Panc1 (cell line): ENCODE data around the gene HAX1. TPM values are rescaled to one million over a fixed set of nuclear protein-coding genes. Genes with fewer than 3 reads are reported as not detected.
"Not testable (repeated sequence)": the region's sequence is repeated elsewhere in the genome, so short reads cannot be mapped to it uniquely, and the experiment has no call there.

Experiments used
- ATAC-seq: fragments of 200-7000 bp; cut with Tn5 transposase; 2 replicates; pipeline ENCODE4 v1.9.1; 2020; ENCODE audit warnings: mild to moderate bottlenecking, moderate library complexity
- BruUV-seq: library from RNA; stranded (reverse); fragments of 400-500 nt; replicated peaks from 2 replicates; lab custom pipeline; 2021; lab: Mats Ljungman, UMichigan
- CTCF ChIA-PET: fragments of 300-600 bp; sonication (Branson Sonifier 250); formaldehyde crosslinking; loops from one replicate; lab custom pipeline; 2022; ENCODE audit warnings: antibody characterized with exemption; lab: Charles Lee
- POLR2A ChIA-PET: fragments of 300-600 bp; sonication (Branson Sonifier 250); formaldehyde crosslinking; loops from one replicate; lab custom pipeline; 2022; ENCODE audit warnings: antibody characterized with exemption; lab: Charles Lee
- DNase-seq: peaks from one replicate; pipeline ENCODE4 v3.0.0-alpha.2; 2010; ENCODE audit warnings: low read depth, low spot score
- H3K27ac ChIP-seq: 2 replicates; pipeline ENCODE4 v1.5.1; 2011; ENCODE audit warnings: mild to moderate bottlenecking, low read length, inconsistent platforms
- H3K27me3 ChIP-seq: fragments of 200-500 bp; sonication (Bioruptor generic); 2 replicates; pipeline ENCODE4 v1.6.0; 2014; ENCODE audit warnings: low read length, inconsistent platforms; ENCODE audit not compliant: control insufficient read depth, insufficient read depth
- H3K36me3 ChIP-seq: fragments of 200-500 bp; sonication (Bioruptor generic); 2 replicates; pipeline ENCODE4 v1.5.1; 2014; ENCODE audit warnings: inconsistent platforms, mild to moderate bottlenecking, low read length, moderate library complexity; ENCODE audit not compliant: control insufficient read depth, insufficient read depth
- H3K4me1 ChIP-seq: 2 replicates; pipeline ENCODE4 v1.5.1; 2011; ENCODE audit warnings: inconsistent platforms, mild to moderate bottlenecking, low read length, moderate library complexity; ENCODE audit not compliant: control insufficient read depth, insufficient read depth
- H3K4me3 ChIP-seq, 2 experiments: 2 replicates each; pipeline ENCODE4 v1.5.1; 2011 to 2012; ENCODE audit warnings: low read depth in 2 of 2, low read length in 2 of 2, mild to moderate bottlenecking in 2 of 2, inconsistent platforms in 1 of 2, moderate library complexity in 1 of 2
- H3K9me3 ChIP-seq: fragments of 200-500 bp; sonication (Bioruptor generic); 2 replicates; pipeline ENCODE4 v1.5.1; 2014; ENCODE audit warnings: low read depth, mild to moderate bottlenecking, inconsistent platforms, low read length, moderate library complexity; ENCODE audit not compliant: control insufficient read depth, insufficient read depth
- POLR2AphosphoS5 ChIP-seq: IDR thresholded peaks from 2 replicates; pipeline ENCODE4 v1.6.1; 2012; ENCODE audit warnings: mild to moderate bottlenecking, low read depth, low read length, moderate library complexity
- SIN3A ChIP-seq: IDR thresholded peaks from 2 replicates; pipeline ENCODE4 v1.6.1; 2012; ENCODE audit warnings: low read depth, mild to moderate bottlenecking, low read length, moderate library complexity, borderline replicate concordance; ENCODE audit not compliant: insufficient read depth
- TCF7L2 ChIP-seq: IDR thresholded peaks from 2 replicates; pipeline ENCODE4 v1.6.1; 2011; ENCODE audit warnings: mild to moderate bottlenecking, low read depth, low read length, inconsistent platforms
- in situ Hi-C: cut with HindIII; loops from 2 replicates; pipeline ENCODE4 v1.10.0; 2016; ENCODE audit warnings: low sequenced_read_pairs, low pct_unique_long_range_greater_than_20kb
- intact Hi-C: fragments of 100-400 bp; cut with micrococcal nuclease; formaldehyde crosslinking; loops from one replicate; pipeline ENCODE4 v1.10.0; 2022; ENCODE audit not compliant: unreplicated experiment
- total RNA-seq: library from RNA; stranded (reverse); gene quantifications from one replicate; pipeline ENCODE4 v1.2.1, GENCODE V29; 2021; ENCODE audit not compliant: unreplicated experiment
- TF ChIP-seq, protein P1 (sequence below), 2 experiments: IDR thresholded peaks; 2 replicates each; pipeline ENCODE4 v1.6.1; 2011 to 2012; ENCODE audit warnings: low read depth in 2 of 2, control low read depth in 1 of 2, low read length in 1 of 2, mild to moderate bottlenecking in 1 of 2, moderate library complexity in 1 of 2; ENCODE audit not compliant: insufficient read depth in 1 of 2
- TF ChIP-seq, protein P2 (sequence below): fragments of 450-650 bp; IDR thresholded peaks from 2 replicates; pipeline ENCODE4 v1.5.1; 2017; ENCODE audit warnings: mild to moderate bottlenecking

HAX1 gene
- total RNA-seq, 1 experiment from 2014 or later = 110 TPM

DNA sequence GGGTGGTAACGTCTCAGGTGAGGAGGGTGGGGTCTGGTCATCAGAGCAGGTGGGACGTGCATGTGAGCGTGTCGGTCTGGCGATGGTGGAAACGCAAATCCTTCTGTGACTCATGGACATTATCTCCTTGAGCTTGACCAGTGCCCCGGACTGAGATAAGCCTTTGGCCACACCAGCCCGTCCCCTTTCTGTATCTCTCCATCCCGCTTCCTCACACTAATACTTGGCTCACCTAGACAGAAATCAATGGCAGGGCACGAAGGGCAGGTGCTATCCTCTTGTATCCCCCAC is 40.6 kb downstream of the HAX1 start:
- TF ChIP-seq POLR2AphosphoS5 (no peak), TCF7L2 (no peak), SIN3A (no peak)
- TF ChIP-seq, protein P1, sequence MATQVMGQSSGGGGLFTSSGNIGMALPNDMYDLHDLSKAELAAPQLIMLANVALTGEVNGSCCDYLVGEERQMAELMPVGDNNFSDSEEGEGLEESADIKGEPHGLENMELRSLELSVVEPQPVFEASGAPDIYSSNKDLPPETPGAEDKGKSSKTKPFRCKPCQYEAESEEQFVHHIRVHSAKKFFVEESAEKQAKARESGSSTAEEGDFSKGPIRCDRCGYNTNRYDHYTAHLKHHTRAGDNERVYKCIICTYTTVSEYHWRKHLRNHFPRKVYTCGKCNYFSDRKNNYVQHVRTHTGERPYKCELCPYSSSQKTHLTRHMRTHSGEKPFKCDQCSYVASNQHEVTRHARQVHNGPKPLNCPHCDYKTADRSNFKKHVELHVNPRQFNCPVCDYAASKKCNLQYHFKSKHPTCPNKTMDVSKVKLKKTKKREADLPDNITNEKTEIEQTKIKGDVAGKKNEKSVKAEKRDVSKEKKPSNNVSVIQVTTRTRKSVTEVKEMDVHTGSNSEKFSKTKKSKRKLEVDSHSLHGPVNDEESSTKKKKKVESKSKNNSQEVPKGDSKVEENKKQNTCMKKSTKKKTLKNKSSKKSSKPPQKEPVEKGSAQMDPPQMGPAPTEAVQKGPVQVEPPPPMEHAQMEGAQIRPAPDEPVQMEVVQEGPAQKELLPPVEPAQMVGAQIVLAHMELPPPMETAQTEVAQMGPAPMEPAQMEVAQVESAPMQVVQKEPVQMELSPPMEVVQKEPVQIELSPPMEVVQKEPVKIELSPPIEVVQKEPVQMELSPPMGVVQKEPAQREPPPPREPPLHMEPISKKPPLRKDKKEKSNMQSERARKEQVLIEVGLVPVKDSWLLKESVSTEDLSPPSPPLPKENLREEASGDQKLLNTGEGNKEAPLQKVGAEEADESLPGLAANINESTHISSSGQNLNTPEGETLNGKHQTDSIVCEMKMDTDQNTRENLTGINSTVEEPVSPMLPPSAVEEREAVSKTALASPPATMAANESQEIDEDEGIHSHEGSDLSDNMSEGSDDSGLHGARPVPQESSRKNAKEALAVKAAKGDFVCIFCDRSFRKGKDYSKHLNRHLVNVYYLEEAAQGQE (IDR thresholded peaks at IDR 0.05; ENCODE audit: insufficient read depth in 1 of 2, low read depth in 2 of 2, low read length in 1 of 2) = no peak
- TF ChIP-seq, protein P2, sequence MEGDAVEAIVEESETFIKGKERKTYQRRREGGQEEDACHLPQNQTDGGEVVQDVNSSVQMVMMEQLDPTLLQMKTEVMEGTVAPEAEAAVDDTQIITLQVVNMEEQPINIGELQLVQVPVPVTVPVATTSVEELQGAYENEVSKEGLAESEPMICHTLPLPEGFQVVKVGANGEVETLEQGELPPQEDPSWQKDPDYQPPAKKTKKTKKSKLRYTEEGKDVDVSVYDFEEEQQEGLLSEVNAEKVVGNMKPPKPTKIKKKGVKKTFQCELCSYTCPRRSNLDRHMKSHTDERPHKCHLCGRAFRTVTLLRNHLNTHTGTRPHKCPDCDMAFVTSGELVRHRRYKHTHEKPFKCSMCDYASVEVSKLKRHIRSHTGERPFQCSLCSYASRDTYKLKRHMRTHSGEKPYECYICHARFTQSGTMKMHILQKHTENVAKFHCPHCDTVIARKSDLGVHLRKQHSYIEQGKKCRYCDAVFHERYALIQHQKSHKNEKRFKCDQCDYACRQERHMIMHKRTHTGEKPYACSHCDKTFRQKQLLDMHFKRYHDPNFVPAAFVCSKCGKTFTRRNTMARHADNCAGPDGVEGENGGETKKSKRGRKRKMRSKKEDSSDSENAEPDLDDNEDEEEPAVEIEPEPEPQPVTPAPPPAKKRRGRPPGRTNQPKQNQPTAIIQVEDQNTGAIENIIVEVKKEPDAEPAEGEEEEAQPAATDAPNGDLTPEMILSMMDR = no peak
- H3K36me3 ChIP-seq = no peaks in the 10 kb centered on the region
- H3K27me3 ChIP-seq = no peaks in the 10 kb centered on the region
- no TSS peak for BruUV-seq
- in situ Hi-C loops (no loop called here), intact Hi-C loops (no loop called here)
- H3K9me3 ChIP-seq = no peaks in the 10 kb centered on the region; the same call in 1 of the 2 replicates
- H3K27ac ChIP-seq = no peak overlapping the region
- no peak overlapping the region for H3K4me3 ChIP-seq
- no peaks in the 10 kb centered on the region for H3K4me1 ChIP-seq
- POLR2A ChIA-PET = no interaction called here
- ATAC-seq = no peak
- CTCF ChIA-PET = no interaction called here
- DNase-seq = no peak

DNA sequence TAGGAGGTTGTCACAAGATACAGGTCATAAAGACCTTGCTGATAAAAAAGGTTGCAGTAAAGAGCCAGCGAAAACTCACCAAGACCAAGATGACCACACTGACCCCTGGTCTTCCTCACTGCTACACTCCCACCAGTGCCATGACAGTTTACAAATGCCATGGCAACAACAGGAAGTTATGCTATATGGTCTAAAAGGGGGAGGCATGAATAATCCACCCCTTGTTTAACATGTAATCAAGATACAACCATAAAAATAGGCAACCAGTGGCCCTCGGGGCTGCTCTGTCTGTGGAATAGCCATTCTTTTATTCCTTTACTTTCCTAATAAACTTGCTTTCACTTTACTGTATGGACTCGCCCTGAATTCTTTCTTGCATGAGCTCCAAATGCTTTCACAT is 41.8 kb downstream of the HAX1 start:
- DNase-seq, intact Hi-C loops, H3K27me3 ChIP-seq, BruUV-seq, in situ Hi-C loops, H3K9me3 ChIP-seq, ATAC-seq, H3K4me3 ChIP-seq, H3K4me1 ChIP-seq, H3K27ac ChIP-seq, CTCF ChIA-PET, H3K36me3 ChIP-seq: not testable (repeated sequence)
- POLR2A ChIA-PET = interaction anchor here (0.6 kb wide), 1 partner anchor 248 kb away, joined by 3 read pairs; no protein-coding TSS in a partner anchor

DNA sequence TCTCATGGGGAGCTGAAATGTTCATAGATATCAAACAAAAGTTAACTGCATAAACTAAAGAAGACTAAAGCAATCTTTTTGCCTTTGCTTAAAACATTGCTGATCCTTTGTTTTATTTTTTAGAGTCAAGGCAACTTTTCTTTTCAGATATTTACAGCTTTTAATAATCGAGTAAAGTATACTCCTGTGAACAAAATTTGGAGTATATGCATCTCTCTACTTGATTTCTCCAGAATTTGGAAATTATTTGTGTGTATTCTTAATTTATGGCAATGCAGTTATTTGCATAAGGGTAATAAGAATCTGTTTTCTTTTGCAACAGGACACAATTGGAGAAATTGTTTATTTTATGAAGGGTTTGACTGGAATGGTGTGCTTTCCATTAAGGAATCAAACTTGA is 44.3 kb downstream of the HAX1 start:
- intact Hi-C loops = no loop called here
- ATAC-seq (no peak), DNase-seq (no peak)
- no TSS peak for BruUV-seq
- ChIA-PET CTCF (no interaction called here), POLR2A (no interaction called here)
- no peaks in the 10 kb centered on the region for H3K4me1 ChIP-seq
- no peak overlapping the region for H3K4me3 ChIP-seq
- H3K36me3 ChIP-seq = no peaks in the 10 kb centered on the region
- H3K27me3 ChIP-seq = no peaks in the 10 kb centered on the region
- in situ Hi-C loops = no loop called here
- TF ChIP-seq POLR2AphosphoS5 = no peak
- TF ChIP-seq SIN3A = no peak
- TF ChIP-seq, protein P1 (IDR thresholded peaks at IDR 0.05; ENCODE audit: insufficient read depth in 1 of 2, low read depth in 2 of 2, low read length in 1 of 2) = no peak
- TF ChIP-seq TCF7L2 = no peak
- TF ChIP-seq, protein P2 = no peak
- no peaks in the 10 kb centered on the region; the same call in 1 of the 2 replicates for H3K9me3 ChIP-seq
- H3K27ac ChIP-seq = no peak overlapping the region
